Muscle of arm (tissue), 12 donors: ENCODE results near the gene SPATC1L. TPM values are rescaled to one million over a fixed set of nuclear protein-coding genes. Genes with fewer than 3 reads are reported as not detected.

Experiments used
- DNase-seq: peaks from one replicate; pipeline ENCODE4 v3.0.0-alpha.2; 2013
- polyA plus RNA-seq, 12 donors: library from polyadenylated mRNA; unstranded; fragments of 120-200 nt; gene quantifications; one replicate each; pipeline ENCODE4 v1.2.1, GENCODE V29; 2013; ENCODE audit not compliant: insufficient read length in 12 of 12

The SPATC1L gene
- polyA plus RNA-seq, 12 donors: 4.2 to 18.6 (median 9.6) TPM; not detected in 2

GRCh38 chr21:46217511-46218196 is 33.4 kb upstream of the SPATC1L start:
- no peak for DNase-seq

GRCh38 chr21:46216132-46216747 is 32.0 kb upstream of the SPATC1L start:
- no peak for DNase-seq

GRCh38 chr21:46215436-46216131 is 31.3 kb upstream of the SPATC1L start:
- no peak for DNase-seq

GRCh38 chr21:46214478-46215340 is 30.4 kb upstream of the SPATC1L start:
- no peak for DNase-seq

GRCh38 chr21:46213620-46214286 is 29.5 kb upstream of the SPATC1L start:
- no peak for DNase-seq

- no peak for DNase-seq
These were observed 28.6 kb upstream of the SPATC1L start for GRCh38 chr21:46212721-46213484.

GRCh38 chr21:46211786-46212720 is 27.8 kb upstream of the SPATC1L start:
- no peak for DNase-seq

- no peak for DNase-seq
These were observed 27.1 kb upstream of the SPATC1L start for GRCh38 chr21:46211376-46211775.

- DNase-seq: no peak
These were observed 26.3 kb upstream of the SPATC1L start for GRCh38 chr21:46210378-46211136.

- no peak for DNase-seq
These were observed 24.8 kb upstream of the SPATC1L start for GRCh38 chr21:46208761-46209721.

GRCh38 chr21:46207920-46208591 is 23.8 kb upstream of the SPATC1L start:
- no peak for DNase-seq

- no peak for DNase-seq
These were observed 23.0 kb upstream of the SPATC1L start for GRCh38 chr21:46207006-46207919.

- no peak for DNase-seq
These were observed 22.1 kb upstream of the SPATC1L start for GRCh38 chr21:46206163-46207005.

GRCh38 chr21:46205766-46206162 is 21.5 kb upstream of the SPATC1L start:
- DNase-seq: no peak

- no peak for DNase-seq
These were observed 20.9 kb upstream of the SPATC1L start for GRCh38 chr21:46205166-46205565.
